NCI-H446 (cell line): ENCODE results near the gene LUZP2.

Experiments
- DNase-seq, 2 experiments: peaks; one replicate each; lab custom pipeline; 2025; lab: John Stamatoyannopoulos, UW

Gene LUZP2

DNA sequence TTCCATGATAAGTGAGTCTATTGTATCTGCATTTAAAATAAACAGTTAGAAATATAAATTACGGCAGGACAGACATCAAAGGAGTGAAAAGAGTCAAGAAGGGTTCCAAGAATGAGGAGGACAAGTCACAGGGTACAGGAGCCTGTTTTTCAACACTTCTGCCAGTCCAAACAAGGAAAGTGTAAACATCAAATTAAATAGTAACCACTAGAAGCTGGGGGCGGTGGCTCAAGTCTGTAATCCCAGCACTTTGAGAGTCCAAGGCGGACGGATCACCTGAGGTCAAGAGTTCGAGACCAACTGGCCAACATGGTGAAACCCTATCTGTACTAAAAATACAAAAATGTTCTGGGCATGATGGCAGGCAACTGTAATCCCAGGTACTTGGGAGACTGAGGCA lies 219.6 kb downstream of the LUZP2 start:
- no peak for DNase-seq

DNA sequence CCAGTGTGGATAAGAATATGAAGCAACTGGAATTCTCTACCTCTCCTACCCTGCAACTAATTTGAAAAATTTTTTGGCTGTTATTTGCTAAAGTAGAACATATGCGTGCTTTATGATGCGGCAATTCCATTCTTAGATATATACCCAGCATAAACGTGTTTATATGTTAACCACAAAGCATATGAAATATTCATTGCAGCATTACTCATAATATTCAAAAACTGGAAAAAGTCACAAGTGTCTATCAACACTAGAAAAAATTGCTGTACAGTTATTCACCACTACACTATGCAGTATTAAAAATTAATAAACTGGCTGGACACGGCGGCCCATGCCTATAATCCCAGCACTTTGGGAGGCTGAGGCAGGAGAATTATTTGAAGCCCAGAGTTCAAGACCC lies 226.4 kb downstream of the LUZP2 start:
- DNase-seq: no peak

DNA sequence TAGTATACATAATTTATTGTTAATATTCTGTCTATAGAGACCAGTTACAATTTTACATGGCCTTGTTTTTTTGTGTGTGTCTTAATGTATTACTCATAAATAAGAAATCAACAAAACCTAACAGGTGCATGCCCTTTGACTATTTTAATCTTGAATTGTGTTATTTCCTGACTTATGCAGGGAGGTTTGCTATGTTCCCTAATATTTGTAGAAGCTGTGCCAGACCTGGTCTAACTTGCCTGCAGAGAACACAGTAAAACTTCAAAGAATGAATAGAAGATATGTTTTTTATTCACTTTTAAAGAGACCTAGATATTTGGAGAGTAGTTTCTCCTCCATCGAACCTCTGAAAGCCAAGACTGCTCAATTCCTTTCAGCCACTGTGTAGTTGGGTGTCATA lies 234.7 kb downstream of the LUZP2 start:
- no peak for DNase-seq

DNA sequence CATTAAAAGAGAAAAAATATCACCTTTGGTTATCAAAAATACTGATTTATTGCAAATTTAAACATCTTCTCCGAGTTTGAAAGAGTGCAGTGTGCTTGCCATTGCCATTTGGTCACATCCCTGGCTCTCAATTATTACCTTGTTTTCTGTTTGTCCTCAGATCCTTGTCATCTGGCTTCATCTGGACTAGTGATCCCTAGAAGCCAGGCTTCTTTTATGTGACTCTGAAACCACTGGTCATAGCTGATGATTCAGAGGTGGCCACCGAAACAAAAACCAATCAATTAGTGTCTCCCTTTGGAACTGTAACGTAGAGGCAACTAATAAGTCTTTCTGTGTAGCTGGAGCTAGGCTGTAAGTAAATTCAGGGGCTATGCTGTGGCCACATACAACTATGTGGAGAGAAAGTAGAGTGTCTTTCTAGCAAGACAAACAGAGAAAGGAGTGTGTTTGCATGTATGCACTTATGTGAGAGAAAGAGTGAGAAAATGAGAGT lies 237.9 kb downstream of the LUZP2 start:
- DNase-seq: no peak

DNA sequence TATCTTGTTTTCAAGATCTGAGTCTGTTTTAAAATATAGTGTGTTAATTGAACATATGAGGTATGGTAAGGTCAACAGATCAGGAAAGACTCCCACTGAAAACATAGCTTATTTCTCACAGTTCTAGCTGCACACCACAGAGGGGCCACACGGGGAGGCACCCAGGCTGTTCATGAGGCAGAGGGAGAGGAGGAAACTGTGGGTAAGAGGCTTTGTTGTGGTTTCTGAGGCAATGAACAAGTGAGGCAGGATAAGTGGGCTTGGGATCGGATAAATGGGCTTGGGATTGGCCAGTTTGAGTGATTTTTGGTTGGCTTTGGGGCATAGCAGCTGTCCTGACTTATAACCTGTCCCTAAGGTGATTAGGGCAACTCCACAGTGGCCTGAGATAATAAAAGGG lies 242.1 kb downstream of the LUZP2 start:
- DNase-seq: no peak

DNA sequence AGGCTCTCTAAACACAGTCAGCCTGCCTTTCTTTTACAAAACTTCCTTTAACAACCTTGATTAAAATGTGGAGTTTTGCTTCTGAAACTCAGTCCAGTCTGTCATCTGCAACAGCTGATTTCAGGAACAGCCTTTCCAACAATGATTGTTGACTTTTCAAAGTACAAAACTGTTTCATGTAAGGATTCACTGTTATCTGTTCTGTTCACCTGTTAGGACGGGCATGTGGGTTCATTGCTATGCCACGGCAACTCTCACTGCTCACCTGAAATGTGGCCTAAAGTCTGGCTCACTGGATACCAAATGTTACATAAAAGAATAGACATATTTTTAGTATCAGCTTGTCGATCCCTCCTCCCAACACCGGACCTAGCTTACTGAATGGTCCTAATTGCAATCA lies 242.8 kb downstream of the LUZP2 start:
- DNase-seq: no peak

DNA sequence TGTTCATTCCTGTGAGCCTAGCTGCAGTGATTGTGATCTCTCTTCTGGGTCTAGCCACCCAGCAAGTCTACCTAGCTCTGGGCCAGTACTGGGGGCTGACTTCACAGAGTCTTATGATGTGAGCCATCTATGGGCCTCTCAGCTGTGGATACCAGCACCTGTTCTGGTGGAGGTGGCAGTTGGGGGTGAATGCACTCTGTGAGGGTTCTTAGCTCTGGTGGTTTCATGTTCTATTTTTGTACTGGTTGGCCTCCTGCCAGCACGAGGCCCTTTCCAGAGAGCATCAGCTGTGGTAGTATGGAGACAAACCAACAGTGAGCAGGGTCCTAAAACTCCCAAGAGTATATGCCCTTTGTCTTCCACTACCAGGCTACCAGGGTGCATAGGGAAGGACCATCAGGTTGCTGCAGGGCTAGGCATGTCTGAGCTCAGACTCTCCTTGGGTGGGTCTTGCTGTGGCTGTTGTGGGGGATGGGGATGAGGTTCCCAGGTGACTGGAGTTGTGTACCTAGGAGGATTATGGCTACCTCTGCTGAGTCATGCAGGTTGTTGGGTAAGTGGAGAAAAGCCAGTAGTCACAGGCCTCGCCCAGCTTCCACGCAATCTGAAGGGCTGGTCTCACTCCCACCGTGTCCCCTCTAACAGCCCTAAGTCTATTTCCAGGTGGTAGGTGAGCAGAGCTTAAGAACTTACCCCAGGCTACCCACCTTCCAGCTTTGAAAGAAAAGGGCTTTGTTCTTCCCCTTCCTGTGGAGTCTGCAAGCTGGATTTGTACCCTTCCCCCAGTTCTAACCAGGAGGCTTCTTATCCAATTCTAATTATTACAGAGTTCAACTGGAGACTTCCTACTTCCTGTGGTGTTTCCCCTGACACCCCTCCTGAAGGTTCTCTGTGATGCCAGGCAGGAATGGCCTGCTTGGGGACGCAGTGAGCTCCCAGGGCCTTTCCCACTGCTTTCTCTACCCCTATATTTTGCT lies 250.7 kb downstream of the LUZP2 start:
- DNase-seq: no peak

DNA sequence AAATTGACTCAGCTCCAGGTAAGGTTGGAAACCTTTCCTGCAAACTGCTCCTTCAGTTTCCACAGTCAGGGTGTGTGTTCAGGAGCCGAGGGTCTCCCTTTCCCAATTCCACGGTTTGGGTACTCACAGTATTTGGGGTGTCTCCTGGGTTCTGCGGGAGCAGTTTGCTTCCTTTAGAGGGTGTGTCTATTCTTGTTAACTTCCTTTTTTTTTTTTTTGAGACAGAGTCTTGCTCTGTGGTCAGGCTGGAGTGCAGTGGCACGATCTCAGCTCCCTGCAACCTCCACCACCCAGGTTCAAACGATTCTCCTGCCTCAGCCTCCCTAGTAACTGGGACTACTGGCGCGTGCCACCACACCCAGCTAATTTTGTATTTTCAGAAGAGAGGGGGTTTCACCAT lies 251.4 kb downstream of the LUZP2 start:
- DNase-seq: no peak

DNA sequence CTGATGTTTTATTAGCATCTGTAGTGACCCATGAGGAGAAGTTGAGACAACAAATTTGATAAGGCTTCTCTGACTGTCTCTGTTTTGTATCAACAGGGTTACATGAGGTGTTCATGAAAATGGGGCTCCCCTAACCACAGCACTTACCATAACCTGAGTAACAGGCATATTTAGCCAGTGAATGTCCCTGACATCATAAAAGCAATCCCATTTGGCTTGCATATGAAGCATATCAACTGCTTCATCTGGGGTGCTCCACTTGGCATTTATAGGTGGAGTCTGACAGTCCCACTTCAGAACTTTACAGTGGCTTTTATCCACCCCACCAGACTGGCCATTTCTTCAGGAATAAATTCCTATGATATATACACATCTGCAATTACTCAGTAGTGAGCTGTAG lies 257.6 kb downstream of the LUZP2 start:
- no peak for DNase-seq

DNA sequence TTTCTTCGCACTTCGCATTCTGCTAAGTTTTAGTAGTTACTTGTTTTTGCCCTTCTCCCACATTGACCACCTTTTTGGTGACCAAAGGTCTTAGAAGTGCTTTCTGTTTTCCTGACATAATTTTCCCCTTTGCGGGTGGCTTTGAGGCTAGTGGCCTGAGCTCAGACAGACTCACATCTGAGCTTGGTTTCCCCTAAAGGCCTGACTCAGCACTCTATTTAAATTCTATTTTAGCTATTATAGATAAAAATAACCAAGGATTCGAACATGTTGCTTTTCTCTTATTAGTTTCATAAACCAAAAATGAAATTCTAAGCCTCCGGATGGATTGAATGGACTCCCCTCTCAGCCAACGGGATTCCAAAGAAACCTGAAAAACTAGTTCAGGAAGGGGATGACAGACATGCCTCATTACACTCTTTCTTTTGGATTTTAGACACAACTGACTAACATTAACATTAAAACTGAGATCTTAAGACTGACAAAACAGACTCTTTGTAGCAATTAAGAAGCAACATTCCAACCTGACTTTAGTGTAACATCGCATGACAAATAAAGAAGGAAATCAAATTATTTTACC lies 258.5 kb downstream of the LUZP2 start:
- no peak for DNase-seq

DNA sequence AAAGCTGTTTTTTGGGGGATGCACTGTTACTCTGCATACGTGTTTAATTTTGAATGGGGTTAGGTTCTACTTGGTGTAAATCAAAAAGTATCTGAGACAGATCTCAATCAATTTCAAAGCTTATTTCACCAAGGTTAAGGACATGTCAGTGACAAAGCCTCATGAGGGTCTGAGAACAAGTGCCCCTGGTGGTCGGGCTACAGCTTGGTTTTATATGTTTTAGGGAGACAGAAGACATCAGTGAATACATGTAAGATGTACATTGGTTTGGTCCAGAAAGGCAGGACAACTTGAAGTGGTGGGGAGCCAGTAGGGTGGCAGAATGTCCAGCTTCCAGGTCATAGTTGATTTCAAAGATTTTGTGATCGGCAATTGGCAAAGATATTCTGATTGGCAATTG lies 262.9 kb downstream of the LUZP2 start:
- no peak for DNase-seq

DNA sequence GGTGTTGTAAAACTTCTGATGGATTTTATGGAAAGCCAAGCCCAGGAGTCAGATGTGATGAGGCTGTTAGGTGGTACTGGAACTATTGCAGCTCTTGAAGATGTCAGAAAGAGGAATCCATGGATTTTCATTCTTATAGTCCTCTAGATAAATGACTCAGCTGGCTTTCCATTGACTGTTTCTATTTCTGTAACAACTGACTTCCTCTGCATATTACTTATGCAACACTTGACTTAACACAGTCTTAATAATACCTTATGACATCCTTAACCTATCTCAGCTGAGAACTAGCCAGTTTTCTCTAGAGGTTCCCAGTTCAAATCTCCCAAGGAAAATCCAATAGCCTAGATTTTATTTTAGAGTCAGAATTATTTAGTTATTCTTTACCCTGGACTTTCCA lies 263.8 kb downstream of the LUZP2 start:
- no peak for DNase-seq

DNA sequence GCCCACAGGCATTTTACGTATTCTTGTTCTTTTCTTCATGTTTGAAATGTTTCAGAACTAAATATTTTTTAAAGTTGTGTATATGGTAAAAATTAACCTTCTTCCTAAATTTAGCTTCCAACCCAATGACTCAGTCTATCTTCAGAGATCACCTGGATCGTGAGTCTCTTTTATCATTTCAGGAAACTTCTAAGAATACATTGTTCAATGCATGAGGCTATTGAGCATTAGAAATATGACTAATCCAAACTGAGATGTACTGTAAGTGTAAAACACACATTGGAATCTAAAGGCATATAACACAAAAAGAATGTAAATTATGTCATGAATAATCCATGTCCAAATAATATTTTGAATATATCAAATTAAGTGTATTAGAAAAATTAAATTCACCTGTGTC lies 265.2 kb downstream of the LUZP2 start:
- DNase-seq: no peak

DNA sequence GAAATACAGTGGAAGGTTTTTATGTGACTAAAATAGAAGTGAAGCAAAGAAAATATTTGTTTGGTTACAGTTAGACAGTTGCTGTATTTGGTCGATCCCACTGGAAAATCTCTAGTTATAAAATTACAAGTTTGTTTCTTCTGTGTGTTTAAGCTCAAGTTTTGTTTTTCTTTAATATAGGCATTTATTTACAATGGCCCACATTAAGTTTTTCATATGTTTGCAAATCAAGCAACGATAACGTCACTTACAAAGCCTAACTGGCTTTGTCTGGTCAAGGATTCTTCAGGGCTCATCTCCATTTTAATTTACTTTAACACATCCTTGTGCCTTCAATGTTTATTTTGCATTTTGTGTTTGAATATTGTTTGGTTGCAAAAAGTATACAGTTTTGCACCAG lies 270.6 kb downstream of the LUZP2 start:
- no peak for DNase-seq

DNA sequence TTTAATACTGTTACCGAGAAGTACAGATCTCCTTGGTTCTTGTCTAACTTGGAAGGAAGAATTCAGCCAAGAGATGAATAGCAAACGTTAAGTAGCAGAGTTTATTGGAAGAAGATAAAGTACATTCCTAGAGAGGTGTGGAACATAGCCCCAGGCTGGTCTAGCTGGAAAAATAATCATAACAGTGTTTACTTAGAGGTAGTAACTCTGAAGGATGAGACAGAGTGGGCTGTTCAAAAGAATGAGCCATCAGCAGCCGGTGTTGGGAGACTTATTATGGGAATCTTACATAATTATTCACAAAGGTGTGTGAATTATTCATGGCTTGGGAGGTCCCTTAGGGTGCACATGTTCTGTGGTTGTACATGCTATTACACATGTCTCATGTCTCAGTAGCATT lies 276.5 kb downstream of the LUZP2 start:
- no peak for DNase-seq

DNA sequence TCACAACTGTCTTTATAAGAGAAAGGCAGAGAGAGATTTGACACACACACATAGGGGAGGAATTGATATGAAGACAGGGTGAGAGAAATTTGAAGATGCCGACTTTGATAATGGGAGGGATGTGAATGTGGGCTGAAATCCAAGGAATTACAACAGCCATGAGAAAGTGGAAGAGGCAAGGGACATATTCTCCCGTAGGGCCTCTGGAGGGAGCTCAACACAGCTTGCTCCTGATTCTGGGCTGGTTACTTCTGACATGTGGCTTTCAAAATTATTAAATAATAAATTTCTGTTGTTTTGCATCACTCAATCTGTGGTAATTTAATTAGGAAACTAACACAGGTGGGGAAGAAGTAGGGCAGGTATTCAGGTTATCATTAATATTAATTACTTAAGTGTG lies 282.9 kb downstream of the LUZP2 start:
- DNase-seq: no peak

DNA sequence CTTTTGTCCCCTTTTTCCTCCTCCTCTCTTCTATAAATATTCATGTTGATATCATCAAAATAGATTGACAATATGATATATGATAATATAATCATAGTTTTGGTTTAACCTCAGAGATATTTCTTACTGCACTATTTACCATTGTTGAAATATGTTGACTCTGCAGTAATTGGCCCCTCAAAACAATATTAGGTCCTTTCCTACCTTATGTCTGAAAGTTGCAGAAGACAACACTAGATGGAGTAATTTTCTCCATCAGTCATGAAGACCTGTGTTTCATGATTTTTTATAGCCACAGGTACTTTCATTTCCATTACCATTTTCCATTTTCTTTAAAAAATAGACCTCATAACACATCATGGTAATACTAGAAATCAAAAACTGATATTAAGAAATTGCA lies 284.4 kb downstream of the LUZP2 start:
- DNase-seq: no peak

DNA sequence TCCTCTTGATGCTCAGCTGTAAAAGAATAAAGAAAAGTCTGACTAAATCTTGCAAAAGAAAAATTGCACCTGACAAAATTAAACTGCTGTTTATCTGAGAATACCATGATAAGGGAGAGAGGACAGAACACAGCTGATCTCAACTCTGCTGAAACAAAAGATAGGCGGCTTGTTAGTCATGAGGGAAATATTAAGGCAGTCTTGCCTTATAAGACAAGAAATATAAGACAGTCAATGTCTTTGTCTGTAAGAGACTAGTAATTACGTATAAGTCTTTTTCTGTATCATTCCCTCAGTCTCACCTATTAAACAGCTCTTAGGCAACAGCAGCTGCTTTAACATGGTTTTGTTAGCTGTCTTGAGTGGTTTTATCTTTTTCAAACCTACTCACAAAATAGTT lies 296.6 kb downstream of the LUZP2 start:
- DNase-seq: no peak

DNA sequence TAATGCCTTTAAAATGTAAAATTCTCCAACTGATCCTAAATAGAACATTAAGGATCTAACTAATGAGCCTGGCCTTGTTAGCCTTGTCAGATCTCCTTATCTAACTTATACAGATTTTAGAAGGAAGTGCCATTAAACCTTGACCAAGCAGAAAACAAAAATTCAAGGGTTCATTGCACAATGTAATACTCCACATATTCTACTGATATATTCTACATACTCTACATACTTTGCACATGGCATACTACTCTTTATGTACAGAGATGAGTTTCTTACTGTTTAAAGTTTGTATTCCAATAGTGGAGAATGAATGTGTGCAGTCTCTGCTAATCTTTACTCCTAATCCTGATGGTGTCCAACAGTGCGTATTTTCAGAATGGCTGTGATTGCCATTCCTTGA lies 297.2 kb downstream of the LUZP2 start:
- no peak for DNase-seq

DNA sequence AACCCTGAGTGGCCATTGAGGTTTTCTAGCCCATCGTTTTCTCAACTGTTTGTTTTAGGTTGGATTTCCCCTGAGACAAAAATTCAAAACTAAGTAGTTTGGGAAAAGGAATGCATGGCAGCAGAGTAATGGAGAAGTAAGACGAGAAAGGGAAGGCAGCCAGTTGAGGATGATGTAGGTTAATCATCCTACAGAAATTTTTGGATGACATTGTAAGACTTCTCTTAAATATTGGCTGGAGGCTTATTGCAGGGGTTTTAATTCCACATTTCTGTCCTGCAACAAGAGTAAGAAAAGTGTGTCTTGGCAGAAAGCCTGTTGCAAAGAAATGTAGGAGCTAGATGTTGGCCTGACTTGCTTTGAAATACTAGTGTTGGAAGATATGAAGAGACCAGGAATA lies 308.8 kb downstream of the LUZP2 start:
- no peak for DNase-seq

DNA sequence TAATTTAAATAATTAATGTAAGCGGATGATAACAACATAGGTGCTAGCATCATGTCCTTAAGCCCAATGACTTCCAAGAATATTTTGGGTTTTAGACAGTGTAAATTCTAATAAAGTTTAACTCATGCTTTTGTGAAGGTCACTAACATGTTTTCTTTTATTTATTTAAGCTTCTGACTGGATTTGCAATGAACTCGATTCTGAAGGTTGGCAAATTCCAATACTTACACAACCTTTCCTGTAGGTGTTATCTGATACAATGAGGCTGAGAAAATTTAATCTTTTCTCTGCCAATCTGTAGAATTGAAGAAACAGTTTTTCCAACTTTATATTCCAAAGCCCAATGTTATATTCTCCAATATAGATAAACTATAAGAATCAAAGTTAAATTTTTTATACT lies 311.3 kb downstream of the LUZP2 start:
- DNase-seq: no peak

DNA sequence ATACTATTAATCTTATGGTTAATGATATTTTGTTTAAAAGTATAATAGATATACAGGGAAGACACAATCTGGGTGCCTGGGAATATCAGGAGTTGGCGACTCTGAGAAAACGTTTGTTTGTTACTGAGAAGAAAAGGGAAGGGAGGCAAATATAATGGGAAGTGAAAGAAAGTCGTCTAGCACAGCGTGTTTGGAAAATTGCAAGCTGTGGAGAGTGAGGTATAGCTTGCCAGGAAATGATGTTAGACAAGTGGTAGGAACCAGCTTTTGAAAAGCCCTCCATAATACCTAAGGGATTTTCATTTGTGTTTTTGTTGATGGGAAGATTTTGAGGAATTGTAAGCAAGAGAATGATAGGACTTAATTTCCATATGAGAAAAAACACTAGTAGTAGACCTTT lies 322.2 kb downstream of the LUZP2 start:
- DNase-seq: no peak

DNA sequence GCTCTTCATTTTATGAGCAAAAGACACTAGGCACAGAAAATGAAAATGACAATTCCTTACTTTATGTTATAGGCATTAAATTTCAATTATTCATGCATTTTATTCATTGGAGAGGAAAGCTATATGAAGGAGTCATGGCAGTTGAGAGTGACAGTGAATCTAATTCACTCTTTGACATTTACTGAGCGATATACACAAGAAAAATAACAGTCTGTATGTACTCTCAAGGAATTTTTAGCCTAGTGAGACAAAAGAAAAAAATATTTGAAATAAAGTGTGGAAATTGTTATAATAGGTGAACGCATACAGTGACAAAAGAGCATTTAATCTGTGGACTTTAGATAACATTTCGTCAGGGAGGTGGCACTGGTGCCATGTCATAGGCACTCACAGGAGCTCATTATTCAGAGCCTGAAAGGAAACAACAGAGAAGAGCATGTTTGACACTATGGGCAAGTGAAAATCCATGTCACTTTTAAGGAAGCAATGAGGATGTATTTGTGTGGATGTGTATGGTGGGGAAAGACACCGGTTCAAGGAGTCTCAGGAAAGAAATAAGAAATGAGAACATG lies 323.1 kb downstream of the LUZP2 start:
- no peak for DNase-seq
